C4-2B (cell line): Measurements from ENCODE around the gene CPEB4.

Experiments
- ZFX ChIP-seq: fragments of 450-650 bp; IDR thresholded peaks from 2 replicates; pipeline ENCODE4 v1.6.1; 2017
- TF ChIP-seq, protein P1 (sequence below): fragments of 450-650 bp; conservative IDR thresholded peaks from 2 replicates; pipeline ENCODE4 v1.5.1; 2017; ENCODE audit warnings: mild to moderate bottlenecking

DNA sequence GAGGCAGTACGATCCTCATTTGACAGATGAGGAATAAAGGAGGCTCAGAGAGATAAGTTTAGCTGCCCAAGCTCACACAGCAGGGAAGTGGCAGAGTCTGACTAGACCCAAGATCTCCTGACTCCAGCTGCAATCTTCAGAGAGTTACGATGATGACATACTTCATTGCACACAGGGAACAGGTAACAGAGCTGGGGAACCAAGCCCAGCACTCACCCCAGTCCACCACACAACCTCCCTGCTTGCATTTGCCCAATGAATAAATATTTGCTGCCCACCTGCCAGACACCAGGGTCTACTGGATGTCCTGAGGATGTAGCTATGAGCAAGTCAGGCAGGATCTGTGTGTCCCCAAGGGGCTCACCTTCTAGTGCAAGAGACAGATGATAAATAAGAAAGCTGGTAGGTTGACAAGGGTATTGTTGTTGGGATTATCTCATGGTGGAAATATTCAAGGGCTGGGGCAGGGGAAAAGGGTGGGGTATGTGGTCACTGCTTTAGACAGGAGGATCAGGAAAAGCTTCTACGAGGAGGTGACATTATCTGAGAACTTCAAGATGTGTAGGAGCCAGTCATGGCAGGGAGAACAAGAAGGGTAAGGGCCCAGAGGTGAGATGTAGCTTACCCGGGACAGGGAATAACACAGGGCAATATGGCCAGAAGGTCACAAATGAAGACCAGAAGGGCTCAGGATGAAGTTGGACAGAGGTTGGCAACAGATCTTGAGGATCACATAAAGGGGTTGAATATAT is 28.6 kb upstream of the CPEB4 start:
- TF ChIP-seq, protein P1, sequence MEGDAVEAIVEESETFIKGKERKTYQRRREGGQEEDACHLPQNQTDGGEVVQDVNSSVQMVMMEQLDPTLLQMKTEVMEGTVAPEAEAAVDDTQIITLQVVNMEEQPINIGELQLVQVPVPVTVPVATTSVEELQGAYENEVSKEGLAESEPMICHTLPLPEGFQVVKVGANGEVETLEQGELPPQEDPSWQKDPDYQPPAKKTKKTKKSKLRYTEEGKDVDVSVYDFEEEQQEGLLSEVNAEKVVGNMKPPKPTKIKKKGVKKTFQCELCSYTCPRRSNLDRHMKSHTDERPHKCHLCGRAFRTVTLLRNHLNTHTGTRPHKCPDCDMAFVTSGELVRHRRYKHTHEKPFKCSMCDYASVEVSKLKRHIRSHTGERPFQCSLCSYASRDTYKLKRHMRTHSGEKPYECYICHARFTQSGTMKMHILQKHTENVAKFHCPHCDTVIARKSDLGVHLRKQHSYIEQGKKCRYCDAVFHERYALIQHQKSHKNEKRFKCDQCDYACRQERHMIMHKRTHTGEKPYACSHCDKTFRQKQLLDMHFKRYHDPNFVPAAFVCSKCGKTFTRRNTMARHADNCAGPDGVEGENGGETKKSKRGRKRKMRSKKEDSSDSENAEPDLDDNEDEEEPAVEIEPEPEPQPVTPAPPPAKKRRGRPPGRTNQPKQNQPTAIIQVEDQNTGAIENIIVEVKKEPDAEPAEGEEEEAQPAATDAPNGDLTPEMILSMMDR: no peak
- no peak for TF ChIP-seq ZFX
